ENCODE measurements around the gene MT1M. TPM values are rescaled to one million over a fixed set of nuclear protein-coding genes. Genes with fewer than 3 reads are reported as not detected.
A peak's percentile ranks its signal among the peaks of the same experiment; 100 is the strongest.

MT1M gene
- total RNA-seq, 1 experiment from 2014 or later, result not detected

GRCh38 chr16:56600398-56600999 lies 32.0 kb upstream of the MT1M start:
- peak in 1 of 2 experiments; percentile 48 for DNase-seq
- BruUV-seq (replicated peaks), result no TSS peak

GRCh38 chr16:56601325-56601724 lies 31.1 kb upstream of the MT1M start:
- H3K4me3 ChIP-seq, result no peak overlapping the region
- no peak for DNase-seq
- no peaks in the 10 kb centered on the region for H3K79me2 ChIP-seq (ENCODE audit: low read depth)
- intact Hi-C loops (cut with micrococcal nuclease; ENCODE audit: unreplicated experiment), result loop anchor here (2.0 to 10.0 kb wide), 2 partner anchors 41 to 267 kb away; no protein-coding TSS in a partner anchor
- CTCF ChIA-PET, result interaction anchor here (0.6 to 1.9 kb wide), 2 partner anchors 101 to 986 kb away, joined by 3 to 21 read pairs; no protein-coding TSS in a partner anchor
- H4K20me1 ChIP-seq (ENCODE audit: insufficient read depth), result no peaks in the 10 kb centered on the region
- H3K9me2 ChIP-seq (ENCODE audit: insufficient read depth), result no peaks in the 10 kb centered on the region
- H3K27me3 ChIP-seq (ENCODE audit: insufficient read depth, low read depth), result no peaks in the 10 kb centered on the region
- no peaks in the 10 kb centered on the region for H3K9me3 ChIP-seq (ENCODE audit: insufficient read depth, low read depth)
- TF ChIP-seq CTCF (conservative IDR thresholded peaks at IDR 0.05) (no peak), EZH2 (IDR thresholded peaks at IDR 0.05; ENCODE audit: low read depth) (no peak)
- no peaks in the 10 kb centered on the region for H3K36me3 ChIP-seq (ENCODE audit: low read depth)
- no peak overlapping the region for H3K27ac ChIP-seq
- H3K4me1 ChIP-seq (replicated peaks; ENCODE audit: insufficient read depth), result peaks cover 27% of the 10 kb centered on the region
- no TSS peak for BruUV-seq (replicated peaks)
- H3F3A ChIP-seq (ENCODE audit: insufficient read depth, low read depth), result peaks cover 22% of the 10 kb centered on the region
- no peak overlapping the region for H3K4me2 ChIP-seq
- no peak overlapping the region for H2AFZ ChIP-seq
- POLR2A ChIA-PET (ENCODE audit: unreplicated experiment), result no interaction called here

More at GRCh38 chr16:56600398-56600999, 32.0 kb upstream of the MT1M start:
- ChIA-PET POLR2A (ENCODE audit: unreplicated experiment) (no interaction called here), CTCF (interaction anchor here (0.6 to 1.9 kb wide), 5 partner anchors 15 to 101 kb away, joined by 3 to 21 read pairs (median 3); no protein-coding TSS in a partner anchor)
- Histone ChIP-seq H3F3A (ENCODE audit: insufficient read depth, low read depth) (peaks cover 14% of the 10 kb centered on the region), H3K9me3 (ENCODE audit: insufficient read depth, low read depth) (no peaks in the 10 kb centered on the region), H3K4me1 (replicated peaks; ENCODE audit: insufficient read depth) (peaks cover 19% of the 10 kb centered on the region), H2AFZ (no peak overlapping the region), H3K27ac (no peak overlapping the region), H4K20me1 (ENCODE audit: insufficient read depth) (no peaks in the 10 kb centered on the region), H3K36me3 (ENCODE audit: low read depth) (no peaks in the 10 kb centered on the region), H3K9me2 (ENCODE audit: insufficient read depth) (no peaks in the 10 kb centered on the region), H3K27me3 (ENCODE audit: insufficient read depth, low read depth) (no peaks in the 10 kb centered on the region), H3K79me2 (ENCODE audit: low read depth) (no peaks in the 10 kb centered on the region), H3K4me3 (no peak overlapping the region), H3K4me2 (peak overlapping the region; percentile 60)
- intact Hi-C loops (cut with micrococcal nuclease; ENCODE audit: unreplicated experiment), result loop anchor here (1.0 to 10.0 kb wide), 3 partner anchors 42 to 266 kb away; no protein-coding TSS in a partner anchor
- no peak for TF ChIP-seq EZH2 (IDR thresholded peaks at IDR 0.05; ENCODE audit: low read depth)
- TF ChIP-seq CTCF (conservative IDR thresholded peaks at IDR 0.05), result peak; percentile 86

GRCh38 chr16:56603589-56603988 lies 28.9 kb upstream of the MT1M start:
- Histone ChIP-seq H4K20me1 (ENCODE audit: insufficient read depth) (no peaks in the 10 kb centered on the region), H3K4me1 (replicated peaks; ENCODE audit: insufficient read depth) (peaks cover 46% of the 10 kb centered on the region), H3K9me2 (ENCODE audit: insufficient read depth) (no peaks in the 10 kb centered on the region), H3F3A (ENCODE audit: insufficient read depth, low read depth) (peaks cover 41% of the 10 kb centered on the region), H3K4me2 (no peak overlapping the region), H2AFZ (no peak overlapping the region), H3K9me3 (ENCODE audit: insufficient read depth, low read depth) (no peaks in the 10 kb centered on the region), H3K4me3 (no peak overlapping the region), H3K79me2 (ENCODE audit: low read depth) (no peaks in the 10 kb centered on the region; the same call in 1 of the 2 replicates), H3K36me3 (ENCODE audit: low read depth) (no peaks in the 10 kb centered on the region), H3K27ac (no peak overlapping the region), H3K27me3 (ENCODE audit: insufficient read depth, low read depth) (no peaks in the 10 kb centered on the region)
- TF ChIP-seq EZH2 (IDR thresholded peaks at IDR 0.05; ENCODE audit: low read depth), result no peak
- peak; percentile 59; the same call in 1 of the 2 replicates for TF ChIP-seq CTCF (conservative IDR thresholded peaks at IDR 0.05)
- CTCF ChIA-PET, result interaction anchor here (0.5 to 1.4 kb wide), 7 partner anchors 12 to 901 kb away, joined by 3 to 14 read pairs (median 5); partner anchors contain the start of gene MT1F
- DNase-seq, result peak in 1 of 2 experiments; percentile 61
- BruUV-seq (replicated peaks), result no TSS peak
- intact Hi-C loops (cut with micrococcal nuclease; ENCODE audit: unreplicated experiment), result loop anchor here (10.0 kb wide), 1 partner anchor 269 kb away; no protein-coding TSS in a partner anchor
- POLR2A ChIA-PET (ENCODE audit: unreplicated experiment), result interaction anchor here (0.6 to 0.7 kb wide), 2 partner anchors 97 to 259 kb away, joined by 7 to 11 read pairs; no protein-coding TSS in a partner anchor

All from PC-9 (cell line).